COLO668 (cell line): ENCODE data around the gene CNGB1.
A peak's percentile ranks its signal among the peaks of the same experiment; 100 is the strongest.
"Not testable (repeated sequence)": the region's sequence is repeated elsewhere in the genome, so short reads cannot be mapped to it uniquely, and the experiment has no call there.

Experiments
- DNase-seq: peaks from one replicate; lab custom pipeline; 2025; ENCODE audit not compliant: unreplicated experiment; lab: John Stamatoyannopoulos, UW

CNGB1 gene

GRCh38 chr16:57868913-57869520 is 101.9 kb downstream of the CNGB1 start:
- DNase-seq, result no peak

GRCh38 chr16:57867000-57867561 is 103.8 kb downstream of the CNGB1 start:
- DNase-seq, result peak; percentile 57

GRCh38 chr16:57866529-57866918 is 104.4 kb downstream of the CNGB1 start:
- no peak for DNase-seq

GRCh38 chr16:57865746-57866528 is 105.0 kb downstream of the CNGB1 start:
- no peak for DNase-seq

GRCh38 chr16:57863434-57864160 is 107.3 kb downstream of the CNGB1 start:
- DNase-seq, result peak; percentile 38

- DNase-seq, result no peak
Measured at GRCh38 chr16:57862698-57863433, 108.1 kb downstream of the CNGB1 start.

GRCh38 chr16:57859331-57859730 is 111.6 kb downstream of the CNGB1 start:
- DNase-seq, result no peak

GRCh38 chr16:57858635-57859034 is 112.3 kb downstream of the CNGB1 start:
- no peak for DNase-seq

- DNase-seq, result not testable (repeated sequence)
Measured at GRCh38 chr16:57857991-57858390, 112.9 kb downstream of the CNGB1 start.

- no peak for DNase-seq
Measured at GRCh38 chr16:57855188-57855587, 115.7 kb downstream of the CNGB1 start.

- DNase-seq, result no peak
Measured at GRCh38 chr16:57852189-57852588, 118.7 kb downstream of the CNGB1 start.

GRCh38 chr16:57848181-57848580 is 122.7 kb downstream of the CNGB1 start:
- no peak for DNase-seq

- not testable (repeated sequence) for DNase-seq
Measured at GRCh38 chr16:57846931-57847330, 124.0 kb downstream of the CNGB1 start.

GRCh38 chr16:57846078-57846697 is 124.7 kb downstream of the CNGB1 start:
- peak; percentile 21 for DNase-seq

GRCh38 chr16:57845115-57845514 is 125.8 kb downstream of the CNGB1 start:
- DNase-seq, result no peak

GRCh38 chr16:57844416-57845030 is 126.4 kb downstream of the CNGB1 start:
- DNase-seq, result no peak

- DNase-seq, result no peak
Measured at GRCh38 chr16:57843400-57843799, 127.5 kb downstream of the CNGB1 start.

- no peak for DNase-seq
Measured at GRCh38 chr16:57842601-57843000, 128.3 kb downstream of the CNGB1 start.

- no peak for DNase-seq
Measured at GRCh38 chr16:57840833-57841232, 130.1 kb downstream of the CNGB1 start.

GRCh38 chr16:57838161-57838560 is 132.8 kb downstream of the CNGB1 start:
- no peak for DNase-seq
